ENCODE data around the gene ARPIN.

DNA sequence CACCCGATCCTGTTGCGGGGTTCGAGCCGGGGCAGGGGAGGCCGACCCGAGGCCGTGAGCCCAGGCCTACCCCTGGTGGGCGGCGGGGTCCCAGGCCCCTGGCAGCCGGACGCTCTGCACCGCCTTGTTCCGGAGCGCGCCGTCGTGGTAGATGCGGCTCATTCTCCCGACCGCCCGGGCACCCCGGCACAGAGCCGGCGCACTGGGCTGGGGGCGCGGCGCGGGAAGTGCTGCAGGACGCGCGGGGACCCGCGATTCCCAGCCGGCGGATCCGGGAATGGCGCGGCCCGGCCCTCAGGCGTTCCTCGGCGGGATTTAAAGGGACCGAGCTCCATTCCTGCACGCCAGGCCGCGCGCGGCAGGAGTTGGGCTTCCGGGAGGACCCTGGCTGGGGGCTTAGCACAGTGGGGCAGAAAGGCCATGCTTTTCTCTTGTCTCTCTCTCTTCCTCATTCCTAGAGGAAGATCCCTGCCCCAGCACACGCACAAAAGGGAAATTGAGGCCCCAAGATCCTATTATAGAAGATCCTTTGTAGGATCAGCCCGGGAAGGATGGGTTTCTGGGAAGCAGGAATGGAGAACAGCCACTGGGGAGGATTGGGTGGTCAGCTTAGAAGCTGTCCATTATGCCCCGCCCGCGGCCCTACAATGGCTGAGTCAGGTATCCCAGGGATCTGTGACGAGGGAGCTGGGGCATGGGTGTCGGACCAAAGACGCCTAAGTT, at the start of gene ARPIN:
- TF ChIP-seq, protein P1, sequence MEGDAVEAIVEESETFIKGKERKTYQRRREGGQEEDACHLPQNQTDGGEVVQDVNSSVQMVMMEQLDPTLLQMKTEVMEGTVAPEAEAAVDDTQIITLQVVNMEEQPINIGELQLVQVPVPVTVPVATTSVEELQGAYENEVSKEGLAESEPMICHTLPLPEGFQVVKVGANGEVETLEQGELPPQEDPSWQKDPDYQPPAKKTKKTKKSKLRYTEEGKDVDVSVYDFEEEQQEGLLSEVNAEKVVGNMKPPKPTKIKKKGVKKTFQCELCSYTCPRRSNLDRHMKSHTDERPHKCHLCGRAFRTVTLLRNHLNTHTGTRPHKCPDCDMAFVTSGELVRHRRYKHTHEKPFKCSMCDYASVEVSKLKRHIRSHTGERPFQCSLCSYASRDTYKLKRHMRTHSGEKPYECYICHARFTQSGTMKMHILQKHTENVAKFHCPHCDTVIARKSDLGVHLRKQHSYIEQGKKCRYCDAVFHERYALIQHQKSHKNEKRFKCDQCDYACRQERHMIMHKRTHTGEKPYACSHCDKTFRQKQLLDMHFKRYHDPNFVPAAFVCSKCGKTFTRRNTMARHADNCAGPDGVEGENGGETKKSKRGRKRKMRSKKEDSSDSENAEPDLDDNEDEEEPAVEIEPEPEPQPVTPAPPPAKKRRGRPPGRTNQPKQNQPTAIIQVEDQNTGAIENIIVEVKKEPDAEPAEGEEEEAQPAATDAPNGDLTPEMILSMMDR (conservative IDR thresholded peaks at IDR 0.05; ENCODE audit: low read length) = no peak
- no peak for TF ChIP-seq EZH2phosphoT487 (IDR thresholded peaks at IDR 0.05; ENCODE audit: borderline replicate concordance, low read depth, low read length)

Measured in OCI-LY7 (cell line).